Activated naive CD8-positive, alpha-beta T cell treated with anti-CD3 and anti-CD28 coated beads for 36 hours (primary cell): Measurements from ENCODE around the gene ZXDC. TPM values are rescaled to one million over a fixed set of nuclear protein-coding genes. Genes with fewer than 3 reads are reported as not detected.

ENCODE experiments used
- DNase-seq: peaks from one replicate; pipeline ENCODE4 v3.0.0; 2021
- H3K27ac Mint-ChIP-seq: one replicate; pipeline ENCODE4 v1.8.0; 2022; ENCODE audit warnings: mild to moderate bottlenecking, moderate library complexity, mixed read lengths
- H3K27me3 Mint-ChIP-seq: one replicate; pipeline ENCODE4 v1.8.0; 2022; ENCODE audit warnings: mild to moderate bottlenecking, mixed read lengths
- H3K36me3 Mint-ChIP-seq: one replicate; pipeline ENCODE4 v1.8.0; 2021; ENCODE audit warnings: mild to moderate bottlenecking, mixed read lengths
- H3K4me1 Mint-ChIP-seq: one replicate; pipeline ENCODE4 v1.8.0; 2021; ENCODE audit warnings: mixed read lengths
- H3K4me3 Mint-ChIP-seq: one replicate; pipeline ENCODE4 v1.8.0; 2022; ENCODE audit warnings: mild to moderate bottlenecking, moderate library complexity, mixed read lengths
- H3K9me3 Mint-ChIP-seq: one replicate; pipeline ENCODE4 v1.8.0; 2022; ENCODE audit warnings: mixed read lengths
- total RNA-seq, 2 experiments: library from RNA; stranded (reverse); gene quantifications; one replicate each; pipeline ENCODE4 v1.2.3, GENCODE V29; 2021

ZXDC gene
- total RNA-seq, 2 experiments from 2014 or later = 18.7 to 19.3 TPM

GRCh38 chr3:126515066-126515706 is 39.5 kb upstream of the ZXDC start:
- Mint-ChIP-seq H3K36me3 (no peaks in the 10 kb centered on the region), H3K4me1 (no peaks in the 10 kb centered on the region), H3K9me3 (no peaks in the 10 kb centered on the region), H3K4me3 (no peak overlapping the region), H3K27me3 (no peaks in the 10 kb centered on the region), H3K27ac (no peak overlapping the region)
- no peak for DNase-seq

GRCh38 chr3:126514161-126514560 is 38.5 kb upstream of the ZXDC start:
- Mint-ChIP-seq H3K4me1 (no peaks in the 10 kb centered on the region), H3K27ac (no peak overlapping the region), H3K4me3 (no peak overlapping the region), H3K27me3 (no peaks in the 10 kb centered on the region), H3K36me3 (no peaks in the 10 kb centered on the region), H3K9me3 (no peaks in the 10 kb centered on the region)
- no peak for DNase-seq

GRCh38 chr3:126512916-126513650 is 37.4 kb upstream of the ZXDC start:
- no peaks in the 10 kb centered on the region for H3K27me3 Mint-ChIP-seq
- H3K4me3 Mint-ChIP-seq = no peak overlapping the region
- DNase-seq = no peak
- H3K36me3 Mint-ChIP-seq = no peaks in the 10 kb centered on the region
- H3K27ac Mint-ChIP-seq = no peak overlapping the region
- H3K4me1 Mint-ChIP-seq = no peaks in the 10 kb centered on the region
- no peaks in the 10 kb centered on the region for H3K9me3 Mint-ChIP-seq

- H3K36me3 Mint-ChIP-seq = no peaks in the 10 kb centered on the region
- H3K4me1 Mint-ChIP-seq = no peaks in the 10 kb centered on the region
- no peak for DNase-seq
- no peaks in the 10 kb centered on the region for H3K27me3 Mint-ChIP-seq
- H3K9me3 Mint-ChIP-seq = no peaks in the 10 kb centered on the region
- no peak overlapping the region for H3K4me3 Mint-ChIP-seq
- H3K27ac Mint-ChIP-seq = no peak overlapping the region
Measured at GRCh38 chr3:126512026-126512425, 36.3 kb upstream of the ZXDC start.

- Mint-ChIP-seq H3K36me3 (no peaks in the 10 kb centered on the region), H3K27ac (no peak overlapping the region), H3K4me3 (no peak overlapping the region), H3K9me3 (no peaks in the 10 kb centered on the region), H3K27me3 (no peaks in the 10 kb centered on the region), H3K4me1 (no peaks in the 10 kb centered on the region)
- no peak for DNase-seq
Measured at GRCh38 chr3:126511291-126511690, 35.6 kb upstream of the ZXDC start.

- no peak overlapping the region for H3K27ac Mint-ChIP-seq
- no peaks in the 10 kb centered on the region for H3K9me3 Mint-ChIP-seq
- no peak for DNase-seq
- no peaks in the 10 kb centered on the region for H3K36me3 Mint-ChIP-seq
- no peaks in the 10 kb centered on the region for H3K27me3 Mint-ChIP-seq
- no peak overlapping the region for H3K4me3 Mint-ChIP-seq
- H3K4me1 Mint-ChIP-seq = no peaks in the 10 kb centered on the region
Measured at GRCh38 chr3:126510308-126510910, 34.7 kb upstream of the ZXDC start.

- H3K9me3 Mint-ChIP-seq = no peaks in the 10 kb centered on the region
- H3K4me3 Mint-ChIP-seq = no peak overlapping the region
- H3K36me3 Mint-ChIP-seq = no peaks in the 10 kb centered on the region
- H3K4me1 Mint-ChIP-seq = no peaks in the 10 kb centered on the region
- DNase-seq = no peak
- H3K27ac Mint-ChIP-seq = no peak overlapping the region
- no peaks in the 10 kb centered on the region for H3K27me3 Mint-ChIP-seq
Measured at GRCh38 chr3:126509597-126510307, 34.1 kb upstream of the ZXDC start.

- Mint-ChIP-seq H3K27ac (no peak overlapping the region), H3K27me3 (no peaks in the 10 kb centered on the region), H3K4me1 (no peaks in the 10 kb centered on the region), H3K36me3 (no peaks in the 10 kb centered on the region), H3K4me3 (no peak overlapping the region), H3K9me3 (no peaks in the 10 kb centered on the region)
- no peak for DNase-seq
Measured at GRCh38 chr3:126508564-126508964, 32.9 kb upstream of the ZXDC start.

- Mint-ChIP-seq H3K4me1 (no peaks in the 10 kb centered on the region), H3K9me3 (no peaks in the 10 kb centered on the region), H3K27me3 (no peaks in the 10 kb centered on the region), H3K4me3 (no peak overlapping the region), H3K36me3 (no peaks in the 10 kb centered on the region), H3K27ac (no peak overlapping the region)
- no peak for DNase-seq
Measured at GRCh38 chr3:126507886-126508285, 32.2 kb upstream of the ZXDC start.

- H3K27ac Mint-ChIP-seq = no peak overlapping the region
- DNase-seq = no peak
- H3K4me3 Mint-ChIP-seq = no peak overlapping the region
- H3K9me3 Mint-ChIP-seq = no peaks in the 10 kb centered on the region
- H3K27me3 Mint-ChIP-seq = no peaks in the 10 kb centered on the region
- H3K36me3 Mint-ChIP-seq = no peaks in the 10 kb centered on the region
- no peaks in the 10 kb centered on the region for H3K4me1 Mint-ChIP-seq
Measured at GRCh38 chr3:126503701-126504100, 28.0 kb upstream of the ZXDC start.

- Mint-ChIP-seq H3K36me3 (no peaks in the 10 kb centered on the region), H3K4me1 (no peaks in the 10 kb centered on the region), H3K27ac (no peak overlapping the region), H3K27me3 (no peaks in the 10 kb centered on the region), H3K4me3 (no peak overlapping the region), H3K9me3 (no peaks in the 10 kb centered on the region)
- no peak for DNase-seq
Measured at GRCh38 chr3:126502656-126503055, 27.0 kb upstream of the ZXDC start.

GRCh38 chr3:126501736-126502135 is 26.0 kb upstream of the ZXDC start:
- DNase-seq = no peak
- no peaks in the 10 kb centered on the region for H3K9me3 Mint-ChIP-seq
- no peaks in the 10 kb centered on the region for H3K27me3 Mint-ChIP-seq
- H3K4me1 Mint-ChIP-seq = no peaks in the 10 kb centered on the region
- H3K36me3 Mint-ChIP-seq = no peaks in the 10 kb centered on the region
- no peak overlapping the region for H3K4me3 Mint-ChIP-seq
- no peak overlapping the region for H3K27ac Mint-ChIP-seq

GRCh38 chr3:126501054-126501453 is 25.4 kb upstream of the ZXDC start:
- Mint-ChIP-seq H3K4me1 (no peaks in the 10 kb centered on the region), H3K27ac (no peak overlapping the region), H3K4me3 (no peak overlapping the region), H3K36me3 (no peaks in the 10 kb centered on the region), H3K9me3 (no peaks in the 10 kb centered on the region), H3K27me3 (no peaks in the 10 kb centered on the region)
- no peak for DNase-seq

GRCh38 chr3:126500016-126500415 is 24.3 kb upstream of the ZXDC start:
- Mint-ChIP-seq H3K36me3 (no peaks in the 10 kb centered on the region), H3K4me3 (no peak overlapping the region), H3K27me3 (no peaks in the 10 kb centered on the region), H3K9me3 (no peaks in the 10 kb centered on the region), H3K27ac (no peak overlapping the region), H3K4me1 (no peaks in the 10 kb centered on the region)
- no peak for DNase-seq

GRCh38 chr3:126499401-126499800 is 23.7 kb upstream of the ZXDC start:
- H3K27me3 Mint-ChIP-seq = no peaks in the 10 kb centered on the region
- H3K27ac Mint-ChIP-seq = no peak overlapping the region

More at GRCh38 chr3:126499401-126499800, 23.7 kb upstream of the ZXDC start:
- H3K4me3 Mint-ChIP-seq = no peak overlapping the region
- no peaks in the 10 kb centered on the region for H3K36me3 Mint-ChIP-seq
- H3K4me1 Mint-ChIP-seq = no peaks in the 10 kb centered on the region
- DNase-seq = no peak
- no peaks in the 10 kb centered on the region for H3K9me3 Mint-ChIP-seq
